ENCODE data around the gene PRUNE2. TPM values are rescaled to one million over a fixed set of nuclear protein-coding genes. Genes with fewer than 3 reads are reported as not detected.

PRUNE2 gene
- total RNA-seq, 2 experiments from 2014 or later, result 0.24 to 0.43 TPM

DNA sequence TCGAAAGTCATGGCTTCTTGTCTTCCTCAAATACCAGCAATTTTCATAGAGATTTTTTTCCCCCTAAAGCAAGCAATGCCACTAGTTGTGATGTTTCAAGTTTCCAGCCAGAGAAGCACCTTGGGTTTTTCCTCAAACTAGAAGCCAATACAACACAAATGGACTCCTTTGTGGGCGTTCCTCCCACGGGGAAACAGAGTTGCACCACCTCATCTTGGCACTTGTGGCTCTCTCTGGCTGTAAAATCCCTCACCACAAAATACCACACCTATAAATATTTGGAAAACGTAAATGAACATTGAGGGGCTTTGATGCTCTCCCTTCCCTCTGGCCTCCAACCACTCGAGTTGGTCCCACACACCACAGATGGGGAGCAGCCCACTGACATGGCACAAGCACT, 208.8 kb downstream of the PRUNE2 start:
- peaks cover 1% of the 10 kb centered on the region for H3K4me1 Mint-ChIP-seq (ENCODE audit: low read depth)
- intact Hi-C loops (cut with micrococcal nuclease), result no loop called here

DNA sequence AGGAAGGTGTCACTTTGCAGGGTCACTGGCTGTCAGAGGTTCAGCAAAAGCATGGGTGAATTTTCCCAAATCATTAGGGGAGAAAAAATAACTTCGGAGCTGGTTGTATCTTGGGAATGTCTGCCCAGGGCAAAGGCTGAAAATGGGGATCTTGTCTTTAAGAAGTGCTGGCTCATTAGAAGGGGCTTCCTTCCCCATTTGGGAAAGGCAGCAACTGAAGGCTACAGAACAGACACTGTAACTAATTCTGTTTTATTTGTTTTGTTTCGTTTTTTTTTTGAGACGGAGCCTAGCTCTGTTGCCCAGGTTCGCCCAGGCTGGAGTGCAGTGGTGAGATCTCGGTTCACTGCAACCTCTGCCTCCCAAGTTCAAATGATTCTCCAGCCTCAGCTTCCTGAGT, 212.0 kb downstream of the PRUNE2 start:
- no peak overlapping the region for H3K27ac Mint-ChIP-seq
- H3K4me1 Mint-ChIP-seq (ENCODE audit: low read depth), result peaks cover 7% of the 10 kb centered on the region
- ChIA-PET CTCF (interaction anchor here (1.1 to 2.1 kb wide), 3 partner anchors 10 to 300 kb away, joined by 4 to 5 read pairs (median 5); partner anchors contain the start of gene RFK), POLR2A (no interaction called here)
- H3K4me3 Mint-ChIP-seq, result no peak overlapping the region
- no peaks in the 10 kb centered on the region for H3K9me3 Mint-ChIP-seq
- peaks cover 38% of the 10 kb centered on the region for H3K27me3 Mint-ChIP-seq
- intact Hi-C loops (cut with micrococcal nuclease), result no loop called here
- DNase-seq, result no peak
- H3K36me3 Mint-ChIP-seq, result no peaks in the 10 kb centered on the region

More for the DNA sequence above, 208.8 kb downstream of the PRUNE2 start:
- no peak for DNase-seq
- CTCF ChIA-PET, result no interaction called here
- H3K4me3 Mint-ChIP-seq, result no peak overlapping the region
- H3K27me3 Mint-ChIP-seq, result peaks cover 20% of the 10 kb centered on the region
- POLR2A ChIA-PET, result no interaction called here
- H3K9me3 Mint-ChIP-seq, result no peaks in the 10 kb centered on the region
- H3K36me3 Mint-ChIP-seq, result no peaks in the 10 kb centered on the region
- no peak overlapping the region for H3K27ac Mint-ChIP-seq

DNA sequence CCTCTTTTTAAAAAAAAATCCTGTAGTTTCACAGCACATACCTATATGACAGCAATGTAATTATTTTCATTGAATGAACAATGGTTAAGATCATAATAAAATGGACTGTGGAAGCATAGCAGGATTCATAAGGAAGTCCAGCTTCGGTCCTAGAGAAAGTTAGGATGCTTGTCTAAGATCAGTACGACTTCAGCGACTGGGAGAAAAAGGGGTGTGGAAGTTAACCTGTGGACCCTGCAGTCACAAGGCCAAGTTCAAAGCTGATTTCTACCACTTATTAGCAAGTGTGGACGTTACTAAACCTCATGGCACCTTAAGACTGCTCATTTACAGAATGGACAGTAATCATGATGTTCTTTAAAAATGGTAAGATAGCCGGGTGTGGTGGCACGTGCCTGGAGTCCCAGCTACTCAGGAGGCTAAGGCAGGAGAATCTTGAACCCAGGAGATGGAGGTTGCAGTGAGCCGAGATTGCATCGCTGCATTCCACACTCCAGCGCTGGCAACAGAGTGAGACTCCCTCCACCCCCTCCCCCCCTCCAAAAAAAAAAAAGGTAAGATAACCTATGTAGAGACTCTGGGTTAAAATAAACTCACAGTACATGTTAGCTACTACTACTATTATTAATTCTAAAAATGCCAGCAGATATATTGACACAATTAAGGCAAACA, 213.3 kb downstream of the PRUNE2 start:
- H3K9me3 Mint-ChIP-seq, result no peaks in the 10 kb centered on the region
- no peaks in the 10 kb centered on the region for H3K36me3 Mint-ChIP-seq
- no peak for DNase-seq
- peaks cover 17% of the 10 kb centered on the region for H3K4me1 Mint-ChIP-seq (ENCODE audit: low read depth)
- H3K4me3 Mint-ChIP-seq, result no peak overlapping the region
- H3K27ac Mint-ChIP-seq, result no peak overlapping the region
- ChIA-PET CTCF (interaction anchor here (0.6 to 3.0 kb wide), 5 partner anchors 12 to 839 kb away, joined by 3 to 10 read pairs (median 5); partner anchors contain the start of gene RFK), POLR2A (no interaction called here)
- intact Hi-C loops (cut with micrococcal nuclease), result no loop called here
- H3K27me3 Mint-ChIP-seq, result peaks cover 43% of the 10 kb centered on the region

DNA sequence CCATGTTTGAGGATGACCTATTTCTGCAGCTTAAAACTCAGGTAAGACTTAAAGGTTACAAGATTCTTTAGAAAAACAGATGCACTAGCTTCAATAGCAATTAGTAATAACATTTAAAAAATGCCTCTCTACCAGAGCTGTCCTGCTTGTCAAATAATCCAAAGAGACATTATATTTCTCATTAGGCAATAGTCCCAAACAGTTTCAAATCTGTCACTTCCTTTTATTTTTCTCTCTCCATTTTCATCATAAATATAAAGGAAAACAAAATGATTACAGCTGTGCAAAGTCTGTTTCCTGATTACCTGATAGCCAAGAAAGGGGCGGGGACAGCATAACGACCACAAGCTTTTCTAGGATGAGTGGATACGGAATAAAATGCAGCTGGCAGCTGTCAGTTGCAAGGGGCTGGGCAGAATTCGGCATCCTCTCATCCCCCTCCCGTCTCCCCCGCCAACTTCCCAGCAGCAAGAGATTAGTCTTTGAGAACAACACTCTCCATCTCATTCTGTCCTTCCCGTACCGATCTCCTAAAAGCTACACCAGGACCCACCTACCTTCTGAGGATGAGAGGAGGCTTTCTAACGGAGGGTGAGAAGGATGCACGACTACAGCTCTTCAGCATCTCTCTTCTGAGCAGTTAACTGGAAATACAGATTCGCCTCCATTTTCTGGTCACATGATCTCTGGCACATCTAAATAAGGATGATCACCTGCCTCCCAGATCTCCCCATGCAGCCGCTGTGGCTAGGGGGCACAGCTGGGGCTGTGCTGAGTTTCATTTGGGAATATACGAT, 214.2 kb downstream of the PRUNE2 start:
- peak; percentile 27 for DNase-seq
- CTCF ChIA-PET, result interaction anchor here (0.6 to 3.0 kb wide), 2 partner anchors 13 to 1391 kb away, joined by 3 to 10 read pairs; no protein-coding TSS in a partner anchor
- POLR2A ChIA-PET, result interaction anchor here (1.0 kb wide), 1 partner anchor 298 kb away, joined by 3 read pairs; no protein-coding TSS in a partner anchor

DNA sequence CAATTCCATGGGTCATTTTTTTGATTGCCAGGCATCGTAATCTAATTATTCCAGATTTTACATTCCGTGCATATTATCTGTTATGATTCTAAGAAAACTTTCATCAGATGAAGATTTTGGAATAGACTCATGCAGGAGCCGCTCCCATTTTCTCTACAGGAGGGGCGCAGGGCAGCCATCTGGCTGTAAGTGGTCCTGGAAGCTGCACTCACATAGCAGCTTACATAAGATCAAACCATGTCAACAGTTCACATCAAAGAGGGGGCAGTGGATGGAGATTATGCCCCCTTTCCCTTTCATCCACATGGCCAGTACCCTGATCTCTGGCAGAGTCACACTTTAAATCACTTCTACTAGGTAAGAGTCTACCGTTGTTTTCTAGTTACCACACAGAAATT, 214.9 kb downstream of the PRUNE2 start:
- H3K36me3 Mint-ChIP-seq, result no peaks in the 10 kb centered on the region
- intact Hi-C loops (cut with micrococcal nuclease), result no loop called here
- ChIA-PET CTCF (interaction anchor here (0.7 to 3.0 kb wide), 2 partner anchors 14 to 243 kb away, joined by 3 to 10 read pairs; no protein-coding TSS in a partner anchor), POLR2A (interaction anchor here (1.0 kb wide), 1 partner anchor 298 kb away, joined by 3 read pairs; no protein-coding TSS in a partner anchor)
- H3K4me3 Mint-ChIP-seq, result no peak overlapping the region
- H3K9me3 Mint-ChIP-seq, result no peaks in the 10 kb centered on the region
- H3K27me3 Mint-ChIP-seq, result peaks cover 40% of the 10 kb centered on the region
- DNase-seq, result no peak
- H3K27ac Mint-ChIP-seq, result no peak overlapping the region
- peaks cover 18% of the 10 kb centered on the region for H3K4me1 Mint-ChIP-seq (ENCODE audit: low read depth)

More for the DNA sequence above, 214.2 kb downstream of the PRUNE2 start:
- Mint-ChIP-seq H3K9me3 (no peaks in the 10 kb centered on the region), H3K4me3 (peak overlapping the region; percentile 68), H3K4me1 (ENCODE audit: low read depth) (peaks cover 18% of the 10 kb centered on the region), H3K27me3 (peaks cover 43% of the 10 kb centered on the region), H3K27ac (no peak overlapping the region), H3K36me3 (no peaks in the 10 kb centered on the region)
- intact Hi-C loops (cut with micrococcal nuclease), result no loop called here

GRCh38 chr9:76690246-76690972, 215.5 kb downstream of the PRUNE2 start:
- H3K4me3 Mint-ChIP-seq, result no peak overlapping the region
- DNase-seq, result no peak
- H3K9me3 Mint-ChIP-seq, result no peaks in the 10 kb centered on the region
- H3K27ac Mint-ChIP-seq, result no peak overlapping the region
- ChIA-PET CTCF (interaction anchor here (0.6 to 3.0 kb wide), 4 partner anchors 14 to 296 kb away, joined by 3 to 10 read pairs (median 4); no protein-coding TSS in a partner anchor), POLR2A (no interaction called here)
- intact Hi-C loops (cut with micrococcal nuclease), result no loop called here
- H3K27me3 Mint-ChIP-seq, result peaks cover 38% of the 10 kb centered on the region
- H3K36me3 Mint-ChIP-seq, result no peaks in the 10 kb centered on the region
- H3K4me1 Mint-ChIP-seq (ENCODE audit: low read depth), result peaks cover 18% of the 10 kb centered on the region

DNA sequence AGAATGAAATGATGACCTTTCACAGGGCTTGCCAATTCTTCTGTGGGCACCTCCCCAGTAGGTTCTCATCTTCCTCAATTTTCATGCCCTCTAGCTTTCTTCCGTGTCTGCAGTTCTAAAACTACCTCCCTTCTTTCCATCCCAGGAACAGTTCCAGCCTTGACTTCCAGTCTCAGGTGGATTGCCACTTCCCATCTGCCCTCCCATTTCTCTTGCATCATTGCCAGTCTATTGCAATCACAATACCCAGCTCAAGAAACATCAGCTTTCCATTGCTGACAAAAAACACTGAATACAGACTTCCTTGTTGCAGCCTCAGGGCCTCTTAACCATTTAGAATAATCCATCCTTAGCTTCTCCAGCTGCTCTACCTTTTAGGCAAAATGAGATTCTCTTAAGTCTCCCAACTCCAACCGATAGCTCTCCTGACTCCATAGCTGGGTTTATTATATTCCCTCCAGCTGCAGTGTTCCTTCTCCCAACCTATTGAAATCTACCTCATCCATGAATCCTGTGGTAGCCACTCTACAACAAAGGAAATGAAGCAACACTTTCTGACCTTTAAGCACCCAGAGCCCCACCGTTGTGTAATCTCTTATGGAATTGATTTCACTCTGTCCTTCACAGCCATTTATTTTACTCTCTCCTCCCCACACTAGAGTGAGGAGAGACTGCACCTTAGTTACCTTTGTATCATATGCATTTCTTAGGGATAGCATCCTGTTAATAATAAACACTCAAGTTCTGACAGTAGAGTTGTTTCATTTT, 217.3 kb downstream of the PRUNE2 start:
- Mint-ChIP-seq H3K27ac (no peak overlapping the region), H3K36me3 (no peaks in the 10 kb centered on the region), H3K4me3 (no peak overlapping the region), H3K27me3 (peaks cover 31% of the 10 kb centered on the region), H3K4me1 (ENCODE audit: low read depth) (peaks cover 18% of the 10 kb centered on the region), H3K9me3 (no peaks in the 10 kb centered on the region)
- no peak for DNase-seq
- POLR2A ChIA-PET, result no interaction called here
- intact Hi-C loops (cut with micrococcal nuclease), result no loop called here
- CTCF ChIA-PET, result interaction anchor here (1.2 to 1.9 kb wide), 3 partner anchors 15 to 247 kb away, joined by 4 to 5 read pairs (median 4); no protein-coding TSS in a partner anchor

DNA sequence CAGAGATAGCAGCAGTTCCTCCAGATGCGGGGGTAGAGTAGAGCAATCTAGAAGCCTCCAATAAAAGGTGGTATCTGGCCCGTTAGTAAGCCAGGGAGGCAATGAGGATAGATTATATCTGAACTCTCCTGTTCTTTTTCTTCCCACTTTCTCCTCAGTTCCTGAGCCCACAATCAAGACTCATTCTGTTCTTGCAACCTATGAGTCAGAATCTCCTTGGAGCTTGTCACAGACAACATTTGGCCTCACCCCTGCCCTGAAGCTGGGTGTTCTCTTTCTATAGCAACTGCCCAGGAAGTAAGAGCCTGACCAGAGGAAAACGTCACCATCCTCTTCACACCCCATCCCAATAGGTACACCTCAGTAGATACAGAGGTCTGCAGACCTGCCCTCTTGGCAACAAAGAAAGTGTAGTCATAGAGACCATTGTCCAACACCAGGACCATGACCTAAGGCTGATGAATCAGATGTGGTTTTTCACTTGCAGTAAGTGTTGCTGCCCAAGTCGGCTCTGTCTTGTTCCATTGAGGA, 218.0 kb downstream of the PRUNE2 start:
- ChIA-PET CTCF (interaction anchor here (1.2 to 1.9 kb wide), 3 partner anchors 16 to 246 kb away, joined by 4 to 5 read pairs (median 4); no protein-coding TSS in a partner anchor), POLR2A (no interaction called here)
- peak; percentile 31 for DNase-seq
- no peak overlapping the region for H3K27ac Mint-ChIP-seq
- H3K9me3 Mint-ChIP-seq, result no peaks in the 10 kb centered on the region
- no peak overlapping the region for H3K4me3 Mint-ChIP-seq
- intact Hi-C loops (cut with micrococcal nuclease), result no loop called here
- H3K36me3 Mint-ChIP-seq, result no peaks in the 10 kb centered on the region
- peaks cover 31% of the 10 kb centered on the region for H3K27me3 Mint-ChIP-seq
- peaks cover 18% of the 10 kb centered on the region for H3K4me1 Mint-ChIP-seq (ENCODE audit: low read depth)

GRCh38 chr9:76686756-76687155, 219.2 kb downstream of the PRUNE2 start:
- no peak for DNase-seq
- Mint-ChIP-seq H3K27me3 (peaks cover 24% of the 10 kb centered on the region), H3K36me3 (no peaks in the 10 kb centered on the region), H3K27ac (no peak overlapping the region), H3K9me3 (no peaks in the 10 kb centered on the region), H3K4me1 (ENCODE audit: low read depth) (peaks cover 13% of the 10 kb centered on the region), H3K4me3 (no peak overlapping the region)
- CTCF ChIA-PET, result no interaction called here
- POLR2A ChIA-PET, result no interaction called here
- intact Hi-C loops (cut with micrococcal nuclease), result no loop called here

DNA sequence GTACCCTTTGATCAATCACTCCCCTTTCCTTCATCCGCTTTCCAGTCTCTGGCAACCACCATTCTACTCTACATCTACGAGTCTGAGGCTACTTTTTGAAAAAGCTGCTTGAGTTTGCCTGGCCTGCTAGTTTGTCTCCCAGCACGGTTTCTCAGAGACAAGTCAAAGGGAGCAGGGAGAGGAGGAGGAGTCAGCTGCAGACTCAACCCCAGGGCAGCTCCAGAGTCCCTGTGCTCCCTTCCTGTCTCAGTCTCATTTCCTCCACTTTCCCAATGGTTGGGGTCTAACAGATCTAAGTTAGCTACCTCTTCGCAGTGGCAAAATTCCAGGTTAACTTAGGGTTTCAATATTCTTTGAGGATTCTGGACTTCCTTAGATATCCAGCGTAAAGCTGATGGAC, 221.7 kb downstream of the PRUNE2 start:
- no peak overlapping the region for H3K4me3 Mint-ChIP-seq
- H3K36me3 Mint-ChIP-seq, result no peaks in the 10 kb centered on the region
- H3K27me3 Mint-ChIP-seq, result peaks cover 9% of the 10 kb centered on the region
- intact Hi-C loops (cut with micrococcal nuclease), result no loop called here
- ChIA-PET POLR2A (no interaction called here), CTCF (no interaction called here)
- H3K4me1 Mint-ChIP-seq (ENCODE audit: low read depth), result peaks cover 18% of the 10 kb centered on the region
- DNase-seq, result no peak
- H3K27ac Mint-ChIP-seq, result no peak overlapping the region
- H3K9me3 Mint-ChIP-seq, result no peaks in the 10 kb centered on the region

- ChIA-PET CTCF (no interaction called here), POLR2A (interaction anchor here (0.6 kb wide), 1 partner anchor 389 kb away, joined by 3 read pairs; no protein-coding TSS in a partner anchor)
- Mint-ChIP-seq H3K27ac (no peak overlapping the region), H3K27me3 (peaks cover 1% of the 10 kb centered on the region), H3K4me3 (no peak overlapping the region), H3K36me3 (no peaks in the 10 kb centered on the region), H3K4me1 (ENCODE audit: low read depth) (peaks cover 8% of the 10 kb centered on the region), H3K9me3 (no peaks in the 10 kb centered on the region)
- intact Hi-C loops (cut with micrococcal nuclease), result no loop called here
- DNase-seq, result no peak
These were observed 224.4 kb downstream of the PRUNE2 start for GRCh38 chr9:76681556-76681955.

All from activated CD4-positive, alpha-beta memory T cell treated with anti-CD3 and anti-CD28 coated beads for 36 hours (primary cell).